HG03045 (cell line): ENCODE results near the gene KDM6A.

Experiments
- ATAC-seq: cut with Tn5 transposase; IDR thresholded peaks from one replicate; pipeline ENCODE4 v1.9.1; 2021; ENCODE audit warnings: mild to moderate bottlenecking, moderate library complexity; ENCODE audit not compliant: unreplicated experiment

Gene KDM6A

GRCh38 chrX:45157647-45158046 is 284.7 kb downstream of the KDM6A start:
- no peak for ATAC-seq
